Ishikawa (cell line): Measurements from ENCODE around the gene CTNNA1.
A peak's percentile ranks its signal among the peaks of the same experiment; 100 is the strongest.

Experiments used
- CEBPB ChIP-seq: IDR thresholded peaks from 2 replicates; pipeline ENCODE4 v1.6.1; 2012
- CREB1 ChIP-seq: IDR thresholded peaks from 2 replicates; pipeline ENCODE4 v1.6.1; 2012; ENCODE audit warnings: low read depth
- EGR1 ChIP-seq: IDR thresholded peaks from 2 replicates; pipeline ENCODE4 v1.6.1; 2012
- EP300 ChIP-seq: IDR thresholded peaks from 2 replicates; pipeline ENCODE4 v1.6.1; 2012; ENCODE audit warnings: borderline replicate concordance
- FOXM1 ChIP-seq: IDR thresholded peaks from 2 replicates; pipeline ENCODE4 v1.6.1; 2012; ENCODE audit warnings: low read depth, borderline replicate concordance
- MAX ChIP-seq: IDR thresholded peaks from 2 replicates; pipeline ENCODE4 v1.6.1; 2012
- NFIC ChIP-seq: IDR thresholded peaks from 2 replicates; pipeline ENCODE4 v1.6.1; 2012
- RAD21 ChIP-seq: IDR thresholded peaks from 2 replicates; pipeline ENCODE4 v1.6.1; 2012; ENCODE audit warnings: low read depth
- TAF1 ChIP-seq: IDR thresholded peaks from 2 replicates; pipeline ENCODE4 v1.6.1; 2012; ENCODE audit warnings: low read depth, mild to moderate bottlenecking
- TCF12 ChIP-seq: IDR thresholded peaks from 2 replicates; pipeline ENCODE4 v1.6.1; 2012; ENCODE audit warnings: low read depth
- TEAD4 ChIP-seq: IDR thresholded peaks from 2 replicates; pipeline ENCODE4 v1.6.1; 2012
- USF1 ChIP-seq: IDR thresholded peaks from 2 replicates; pipeline ENCODE4 v1.6.1; 2012
- YY1 ChIP-seq: IDR thresholded peaks from 2 replicates; pipeline ENCODE4 v1.6.1; 2012; ENCODE audit warnings: low read depth
- ZBTB7A ChIP-seq: IDR thresholded peaks from 2 replicates; pipeline ENCODE4 v1.6.1; 2012; ENCODE audit warnings: low read depth
- TF ChIP-seq, protein P1 (sequence below): IDR thresholded peaks from 2 replicates; pipeline ENCODE4 v1.6.1; 2012; ENCODE audit warnings: low read depth, mild to moderate bottlenecking

Gene CTNNA1

DNA sequence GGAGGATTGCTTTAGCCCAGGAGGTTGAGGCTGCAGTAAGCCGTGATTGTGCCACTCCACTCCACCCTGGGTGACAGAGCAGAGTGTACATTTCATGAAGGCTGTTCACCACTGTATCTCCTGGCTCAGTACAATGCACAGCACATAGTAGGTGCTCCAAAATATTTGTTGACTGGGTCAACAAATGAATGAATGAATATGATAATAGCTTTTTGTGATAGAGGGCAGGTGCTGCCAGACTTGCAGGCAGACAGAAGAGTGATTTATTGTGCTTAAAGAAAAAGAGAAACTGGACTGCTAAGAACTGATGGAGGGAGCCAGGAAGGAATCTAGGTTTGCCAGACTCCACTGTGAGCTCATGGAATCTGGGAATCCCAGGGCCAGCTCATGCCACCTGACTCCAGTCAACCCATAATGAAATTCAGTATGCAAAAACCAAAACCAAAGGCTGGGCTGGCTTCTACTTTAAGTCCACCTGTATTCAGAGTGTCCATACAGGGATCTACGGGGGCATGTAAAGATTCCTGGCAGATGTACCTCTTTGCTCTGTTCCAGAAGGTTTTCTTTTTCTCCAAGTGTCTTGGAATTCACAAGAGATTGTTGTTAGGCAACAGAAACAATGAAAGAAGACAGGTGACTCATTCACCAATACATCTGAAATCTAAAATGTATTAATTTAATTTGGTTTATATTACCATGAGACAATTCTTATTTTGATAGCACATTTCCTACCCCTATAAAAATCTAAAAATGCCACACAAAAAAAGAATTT, 15.5 kb upstream of the CTNNA1 start:
- TF ChIP-seq EP300 (no peak), TCF12 (no peak), FOXM1 (no peak), MAX (no peak), ZBTB7A (no peak), USF1 (no peak), CEBPB (no peak), NFIC (no peak)

DNA sequence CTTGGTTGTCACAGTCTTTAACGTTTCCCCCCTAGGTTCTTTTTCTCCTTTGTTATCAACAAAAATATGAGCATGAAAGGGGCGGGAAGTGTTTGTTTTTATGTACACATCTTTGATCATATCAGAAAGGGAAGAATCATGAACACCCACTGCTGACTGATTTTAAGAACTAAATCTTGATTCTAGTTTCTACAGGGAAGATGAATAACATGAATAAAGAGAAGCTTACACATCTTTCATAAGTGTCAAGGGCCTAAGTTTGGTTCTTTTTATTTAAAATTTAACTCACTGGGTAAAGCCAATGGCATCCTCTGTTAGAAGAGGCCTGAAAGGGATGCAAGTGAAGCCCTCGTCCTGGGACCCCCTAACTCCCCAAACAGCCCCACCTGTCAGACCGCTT, 14.8 kb upstream of the CTNNA1 start:
- no peak for TF ChIP-seq TAF1
- TF ChIP-seq CEBPB: no peak
- no peak for TF ChIP-seq MAX
- no peak for TF ChIP-seq EP300
- no peak for TF ChIP-seq FOXM1
- TF ChIP-seq NFIC: no peak
- TF ChIP-seq YY1: no peak
- TF ChIP-seq, protein P1, sequence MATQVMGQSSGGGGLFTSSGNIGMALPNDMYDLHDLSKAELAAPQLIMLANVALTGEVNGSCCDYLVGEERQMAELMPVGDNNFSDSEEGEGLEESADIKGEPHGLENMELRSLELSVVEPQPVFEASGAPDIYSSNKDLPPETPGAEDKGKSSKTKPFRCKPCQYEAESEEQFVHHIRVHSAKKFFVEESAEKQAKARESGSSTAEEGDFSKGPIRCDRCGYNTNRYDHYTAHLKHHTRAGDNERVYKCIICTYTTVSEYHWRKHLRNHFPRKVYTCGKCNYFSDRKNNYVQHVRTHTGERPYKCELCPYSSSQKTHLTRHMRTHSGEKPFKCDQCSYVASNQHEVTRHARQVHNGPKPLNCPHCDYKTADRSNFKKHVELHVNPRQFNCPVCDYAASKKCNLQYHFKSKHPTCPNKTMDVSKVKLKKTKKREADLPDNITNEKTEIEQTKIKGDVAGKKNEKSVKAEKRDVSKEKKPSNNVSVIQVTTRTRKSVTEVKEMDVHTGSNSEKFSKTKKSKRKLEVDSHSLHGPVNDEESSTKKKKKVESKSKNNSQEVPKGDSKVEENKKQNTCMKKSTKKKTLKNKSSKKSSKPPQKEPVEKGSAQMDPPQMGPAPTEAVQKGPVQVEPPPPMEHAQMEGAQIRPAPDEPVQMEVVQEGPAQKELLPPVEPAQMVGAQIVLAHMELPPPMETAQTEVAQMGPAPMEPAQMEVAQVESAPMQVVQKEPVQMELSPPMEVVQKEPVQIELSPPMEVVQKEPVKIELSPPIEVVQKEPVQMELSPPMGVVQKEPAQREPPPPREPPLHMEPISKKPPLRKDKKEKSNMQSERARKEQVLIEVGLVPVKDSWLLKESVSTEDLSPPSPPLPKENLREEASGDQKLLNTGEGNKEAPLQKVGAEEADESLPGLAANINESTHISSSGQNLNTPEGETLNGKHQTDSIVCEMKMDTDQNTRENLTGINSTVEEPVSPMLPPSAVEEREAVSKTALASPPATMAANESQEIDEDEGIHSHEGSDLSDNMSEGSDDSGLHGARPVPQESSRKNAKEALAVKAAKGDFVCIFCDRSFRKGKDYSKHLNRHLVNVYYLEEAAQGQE: no peak
- TF ChIP-seq TCF12: no peak
- no peak for TF ChIP-seq USF1
- no peak for TF ChIP-seq TEAD4
- TF ChIP-seq RAD21: no peak
- no peak for TF ChIP-seq CREB1
- TF ChIP-seq EGR1: no peak
- TF ChIP-seq ZBTB7A: no peak

- no peak for TF ChIP-seq CEBPB
- 0 out of 2 replicates have a peak, but pooled peaks have one; percentile 40 for TF ChIP-seq NFIC
- TF ChIP-seq, protein P1: no peak
These were observed 13.3 kb upstream of the CTNNA1 start for GRCh38 chr5:138739938-138740337.

GRCh38 chr5:138743484-138743883, 9.7 kb upstream of the CTNNA1 start:
- TF ChIP-seq, protein P1: no peak
- TF ChIP-seq EP300 (peak; percentile 13; the same call in 1 of the 2 replicates), MAX (no peak), TCF12 (no peak), YY1 (no peak)

DNA sequence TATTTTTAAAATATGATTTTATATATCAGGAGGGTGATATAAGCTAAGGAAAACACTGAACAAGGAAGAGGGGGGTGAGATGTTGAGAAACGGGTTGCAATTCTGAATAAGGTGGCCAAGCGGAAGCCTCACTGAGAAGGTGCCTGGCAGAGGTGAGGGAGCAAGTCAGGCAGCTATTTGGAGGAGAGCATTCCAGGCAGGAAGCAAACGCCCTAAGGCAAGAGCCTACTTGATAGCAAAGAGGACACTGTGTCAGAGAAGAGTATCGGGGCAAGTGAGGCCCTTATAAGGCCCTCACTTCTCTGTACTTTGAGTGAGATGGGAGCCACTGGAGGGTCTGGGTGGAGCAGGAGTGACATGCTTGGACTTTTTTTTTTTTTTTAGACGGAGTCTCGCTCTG, 8.0 kb upstream of the CTNNA1 start:
- TF ChIP-seq CREB1 (no peak), NFIC (no peak)
